Measurements from ENCODE around the gene GALNT2.

Gene GALNT2

GRCh38 chr1:230123280-230124185, 56.5 kb downstream of the GALNT2 start:
- peaks cover 56% of the 10 kb centered on the region for H4K20me1 ChIP-seq (ENCODE audit: insufficient read depth, low read length, poor library complexity, severe bottlenecking)
- peaks cover 50% of the 10 kb centered on the region for H3K4me1 ChIP-seq (ENCODE audit: insufficient read depth, low read length, poor library complexity, severe bottlenecking)
- peak overlapping the region; percentile 30 for H3K4me3 ChIP-seq (ENCODE audit: low read length, poor library complexity, severe bottlenecking)
- peaks cover 28% of the 10 kb centered on the region; the same call in 1 of the 2 replicates for H3K36me3 ChIP-seq (ENCODE audit: insufficient read depth, low read length)
- no peaks in the 10 kb centered on the region for H3F3A ChIP-seq (ENCODE audit: low read depth)
- H3K79me2 ChIP-seq (ENCODE audit: insufficient read depth, low read length) = peaks cover 99% of the 10 kb centered on the region
- H3K9me2 ChIP-seq (replicated peaks; ENCODE audit: low read depth, low read length) = no peaks in the 10 kb centered on the region
- peak overlapping the region; percentile 42 for H3K9ac ChIP-seq (ENCODE audit: low read depth, low read length, poor library complexity, severe bottlenecking)
- no peak for TF ChIP-seq CTCF (conservative IDR thresholded peaks at IDR 0.05; ENCODE audit: low read length)
- TF ChIP-seq EZH2phosphoT487 (IDR thresholded peaks at IDR 0.05; ENCODE audit: borderline replicate concordance) = no peak
- H3K27me3 ChIP-seq (ENCODE audit: insufficient read depth, low read length, poor library complexity, severe bottlenecking) = no peaks in the 10 kb centered on the region
- H3K4me2 ChIP-seq (ENCODE audit: low read depth, low read length, poor library complexity, severe bottlenecking) = peak overlapping the region; percentile 44
- no peak overlapping the region for H2AFZ ChIP-seq (ENCODE audit: low read length)
- H3K9me3 ChIP-seq (ENCODE audit: insufficient read depth, low read depth, low read length) = no peaks in the 10 kb centered on the region

GRCh38 chr1:230124186-230125128, 57.4 kb downstream of the GALNT2 start:
- Histone ChIP-seq H2AFZ (ENCODE audit: low read length) (no peak overlapping the region), H3F3A (ENCODE audit: low read depth) (no peaks in the 10 kb centered on the region), H3K36me3 (ENCODE audit: insufficient read depth, low read length) (peaks cover 34% of the 10 kb centered on the region; the same call in 1 of the 2 replicates), H4K20me1 (ENCODE audit: insufficient read depth, low read length, poor library complexity, severe bottlenecking) (peaks cover 58% of the 10 kb centered on the region), H3K9me2 (replicated peaks; ENCODE audit: low read depth, low read length) (no peaks in the 10 kb centered on the region), H3K9ac (ENCODE audit: low read depth, low read length, poor library complexity, severe bottlenecking) (peak overlapping the region; percentile 47), H3K4me3 (ENCODE audit: low read length, poor library complexity, severe bottlenecking) (peak overlapping the region; percentile 30), H3K9me3 (ENCODE audit: insufficient read depth, low read depth, low read length) (no peaks in the 10 kb centered on the region), H3K27me3 (ENCODE audit: insufficient read depth, low read length, poor library complexity, severe bottlenecking) (no peaks in the 10 kb centered on the region), H3K79me2 (ENCODE audit: insufficient read depth, low read length) (peaks cover 99% of the 10 kb centered on the region), H3K4me2 (ENCODE audit: low read depth, low read length, poor library complexity, severe bottlenecking) (peak overlapping the region; percentile 44), H3K4me1 (ENCODE audit: insufficient read depth, low read length, poor library complexity, severe bottlenecking) (peaks cover 47% of the 10 kb centered on the region)
- TF ChIP-seq CTCF (conservative IDR thresholded peaks at IDR 0.05; ENCODE audit: low read length) (no peak), EZH2phosphoT487 (IDR thresholded peaks at IDR 0.05; ENCODE audit: borderline replicate concordance) (no peak)

- Histone ChIP-seq H3K36me3 (ENCODE audit: insufficient read depth, low read length) (peaks cover 34% of the 10 kb centered on the region; the same call in 1 of the 2 replicates), H3K9ac (ENCODE audit: low read depth, low read length, poor library complexity, severe bottlenecking) (peak overlapping the region; percentile 47), H4K20me1 (ENCODE audit: insufficient read depth, low read length, poor library complexity, severe bottlenecking) (peaks cover 64% of the 10 kb centered on the region), H3K79me2 (ENCODE audit: insufficient read depth, low read length) (peaks cover 99% of the 10 kb centered on the region), H3K9me2 (replicated peaks; ENCODE audit: low read depth, low read length) (no peaks in the 10 kb centered on the region), H3K27me3 (ENCODE audit: insufficient read depth, low read length, poor library complexity, severe bottlenecking) (no peaks in the 10 kb centered on the region), H3K4me3 (ENCODE audit: low read length, poor library complexity, severe bottlenecking) (no peak overlapping the region), H3F3A (ENCODE audit: low read depth) (no peaks in the 10 kb centered on the region), H3K9me3 (ENCODE audit: insufficient read depth, low read depth, low read length) (no peaks in the 10 kb centered on the region), H3K4me2 (ENCODE audit: low read depth, low read length, poor library complexity, severe bottlenecking) (peak overlapping the region; percentile 44), H2AFZ (ENCODE audit: low read length) (no peak overlapping the region), H3K4me1 (ENCODE audit: insufficient read depth, low read length, poor library complexity, severe bottlenecking) (peaks cover 47% of the 10 kb centered on the region)
- no peak for TF ChIP-seq EZH2phosphoT487 (IDR thresholded peaks at IDR 0.05; ENCODE audit: borderline replicate concordance)
- TF ChIP-seq CTCF (conservative IDR thresholded peaks at IDR 0.05; ENCODE audit: low read length) = no peak
These were observed 58.1 kb downstream of the GALNT2 start for GRCh38 chr1:230125141-230125540.
